Stimulated activated CD4-positive, alpha-beta T cell treated with anti-CD3 and anti-CD28 coated beads, Interleukin-1b, Interleukin-23, amount 100 ng/mL, for 48 hours (primary cell): ENCODE measurements around the gene ABHD12.

Experiments used
- DNase-seq: peaks from one replicate; pipeline ENCODE4 v3.0.0-alpha.2; 2020

The ABHD12 gene

DNA sequence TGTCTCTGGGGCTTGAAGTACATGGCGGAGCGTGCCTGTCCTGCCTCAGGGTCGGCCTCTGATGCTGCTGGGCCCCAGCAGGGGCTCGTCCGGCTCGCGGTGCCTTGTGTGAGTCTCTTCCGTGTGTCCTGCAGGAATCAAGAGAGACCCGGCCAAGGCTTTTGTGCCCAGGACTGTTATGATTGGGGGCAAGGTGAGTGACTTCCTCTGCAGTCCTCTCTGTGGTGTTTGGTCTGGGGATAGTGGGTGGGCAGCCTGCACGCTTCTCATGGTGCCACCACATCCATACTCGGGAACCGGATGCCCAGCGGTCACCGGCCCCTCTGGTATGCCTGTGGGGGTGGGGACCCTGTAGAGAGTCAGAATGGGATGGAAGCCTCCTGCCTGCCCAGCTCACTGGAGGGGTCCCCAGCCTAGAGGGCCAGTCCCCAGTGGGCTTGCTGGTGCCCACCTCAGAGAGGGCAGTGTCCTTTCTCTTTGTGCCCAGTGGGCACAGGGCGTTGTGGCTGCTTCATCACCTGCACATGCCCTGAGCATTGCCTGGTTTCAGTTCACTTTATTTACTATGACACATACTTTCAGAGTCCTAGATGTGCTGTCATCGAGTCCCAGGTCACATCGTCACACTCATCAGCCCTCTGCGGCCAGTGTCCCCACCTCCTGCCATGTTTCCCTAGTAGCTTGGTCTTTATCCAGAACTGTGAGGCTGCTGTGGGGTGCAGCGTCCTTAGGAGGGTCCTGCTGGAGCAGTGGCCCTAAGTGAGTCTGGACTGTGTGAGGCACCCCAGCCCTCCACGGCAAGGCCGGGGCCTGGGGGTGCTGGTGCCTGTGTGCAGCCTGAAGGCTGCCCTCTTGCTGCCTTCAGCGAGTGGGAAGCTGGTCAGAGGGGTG is 102.1 kb downstream of the ABHD12 start:
- no peak for DNase-seq

DNA sequence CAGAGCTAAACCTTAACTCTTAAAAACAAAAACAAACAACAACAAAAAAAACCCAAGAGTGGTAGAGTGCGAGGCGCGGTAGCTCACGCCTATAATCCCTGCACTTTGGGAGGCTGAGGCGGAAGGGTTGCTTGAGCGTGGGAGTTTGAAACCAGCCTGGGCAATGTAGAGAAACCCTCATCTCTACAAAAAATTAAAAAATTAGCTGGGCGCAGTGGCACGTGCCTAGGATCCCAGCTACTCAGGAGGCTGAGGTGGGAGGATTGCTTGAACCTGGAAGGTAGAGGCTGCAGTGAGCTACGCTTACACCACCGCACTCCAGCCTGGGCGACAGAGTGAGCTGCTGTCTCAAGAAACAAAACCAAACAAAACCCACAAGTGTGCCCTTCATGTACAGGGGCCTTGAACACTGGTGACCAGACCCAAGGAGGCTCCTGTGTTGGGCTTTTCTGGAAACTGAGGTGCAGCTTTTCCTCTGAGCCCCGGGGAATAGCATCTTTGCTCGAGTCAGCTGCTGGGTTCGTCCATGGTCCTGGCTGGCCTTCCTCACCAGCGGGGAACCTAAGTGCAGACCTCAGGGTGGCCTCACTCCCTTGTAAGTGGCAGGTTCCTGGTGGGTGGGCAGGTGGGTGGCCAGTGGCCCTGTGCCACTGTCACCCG is 102.9 kb downstream of the ABHD12 start:
- DNase-seq: no peak

DNA sequence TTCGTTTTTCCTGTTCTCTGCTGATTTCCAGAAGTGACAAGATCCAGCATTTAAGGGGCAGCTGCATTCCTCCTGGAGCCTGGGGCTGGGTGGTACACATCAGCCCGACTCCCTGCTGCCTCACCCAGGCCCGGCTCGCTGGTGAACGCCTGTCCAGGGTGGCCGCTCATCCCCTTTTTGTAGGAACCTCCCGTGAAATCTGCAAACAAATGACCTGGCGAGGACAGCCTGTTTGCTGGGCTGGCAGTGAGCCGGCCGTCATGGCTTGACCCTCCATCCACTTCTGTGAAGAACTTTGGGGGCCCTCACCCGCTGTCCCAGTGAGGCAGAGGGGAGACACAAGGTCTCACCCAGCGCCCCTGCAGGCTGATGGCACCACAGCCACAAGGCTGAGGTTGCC is 103.7 kb downstream of the ABHD12 start:
- no peak for DNase-seq

DNA sequence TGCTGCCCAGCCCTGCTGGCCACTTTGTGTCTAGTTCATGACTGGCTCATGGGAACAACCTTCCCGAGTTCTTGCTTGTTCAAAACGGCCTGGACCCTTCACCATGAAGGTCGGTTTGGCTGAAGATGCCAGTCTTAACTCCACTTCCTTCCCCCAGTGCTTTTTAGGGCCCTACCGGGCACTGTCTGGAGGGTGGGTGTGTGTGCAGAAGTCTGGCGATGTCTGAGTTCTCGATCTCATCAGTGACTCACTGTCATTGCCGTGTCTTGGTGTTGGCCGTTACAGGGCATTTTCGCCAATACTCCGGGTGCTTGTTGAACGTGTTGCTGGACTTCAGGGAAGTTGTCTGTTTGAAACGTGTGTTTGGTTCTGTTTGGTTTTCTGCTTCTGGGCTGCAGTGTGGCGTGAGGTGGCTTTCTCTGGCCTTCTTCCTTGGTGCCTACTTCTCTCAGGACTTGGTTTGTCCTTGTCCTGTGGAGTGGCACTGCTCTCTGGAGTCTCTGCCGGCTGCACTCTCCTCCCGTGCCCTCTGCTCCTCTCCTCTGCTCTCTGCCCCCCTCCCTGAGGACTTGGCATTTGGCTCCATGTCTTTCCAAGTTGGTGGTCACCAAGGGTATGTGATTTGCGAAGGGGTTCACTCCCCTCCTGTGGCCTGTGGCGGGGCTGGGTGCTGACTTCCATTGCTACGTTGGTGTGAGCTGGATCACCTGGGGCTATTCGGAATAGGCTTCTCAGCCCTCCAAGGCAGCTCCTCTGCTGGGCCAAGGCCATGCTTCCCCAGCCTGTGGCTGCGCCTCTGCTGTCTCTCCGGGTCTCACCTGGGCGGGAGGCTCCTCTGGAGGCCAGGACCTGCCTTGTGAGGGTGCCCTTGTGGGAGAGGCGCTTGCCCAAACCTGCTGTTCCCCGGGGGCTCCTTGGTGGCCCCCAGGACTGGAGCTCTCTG is 104.5 kb downstream of the ABHD12 start:
- DNase-seq: no peak

DNA sequence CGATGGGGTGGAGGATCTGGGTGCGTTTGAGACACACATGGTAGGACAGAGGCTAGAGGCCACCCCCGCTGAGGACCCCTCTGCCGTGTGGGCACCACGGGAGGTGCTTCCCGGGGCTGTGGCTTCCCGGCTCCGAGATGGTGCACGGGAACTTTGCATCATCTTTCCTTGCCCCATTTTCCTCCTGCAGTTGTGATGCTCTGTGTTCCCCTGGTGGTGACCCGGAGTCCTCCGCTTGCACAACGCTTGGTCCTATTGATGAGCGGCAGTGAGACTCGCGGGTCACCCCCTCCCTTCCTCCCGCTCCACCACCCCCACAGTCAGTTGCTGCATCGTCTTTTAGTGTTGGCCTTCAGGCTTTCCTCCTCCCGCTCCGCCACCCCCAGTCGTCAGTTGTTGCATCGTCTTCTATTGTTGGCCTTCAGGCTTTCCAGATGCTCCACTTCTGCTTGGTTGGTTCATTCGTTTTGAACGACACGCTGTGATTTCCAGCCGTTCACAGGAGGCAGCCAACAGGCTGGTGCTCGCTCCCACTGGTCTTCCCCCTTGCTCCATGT is 105.5 kb downstream of the ABHD12 start:
- DNase-seq: no peak

DNA sequence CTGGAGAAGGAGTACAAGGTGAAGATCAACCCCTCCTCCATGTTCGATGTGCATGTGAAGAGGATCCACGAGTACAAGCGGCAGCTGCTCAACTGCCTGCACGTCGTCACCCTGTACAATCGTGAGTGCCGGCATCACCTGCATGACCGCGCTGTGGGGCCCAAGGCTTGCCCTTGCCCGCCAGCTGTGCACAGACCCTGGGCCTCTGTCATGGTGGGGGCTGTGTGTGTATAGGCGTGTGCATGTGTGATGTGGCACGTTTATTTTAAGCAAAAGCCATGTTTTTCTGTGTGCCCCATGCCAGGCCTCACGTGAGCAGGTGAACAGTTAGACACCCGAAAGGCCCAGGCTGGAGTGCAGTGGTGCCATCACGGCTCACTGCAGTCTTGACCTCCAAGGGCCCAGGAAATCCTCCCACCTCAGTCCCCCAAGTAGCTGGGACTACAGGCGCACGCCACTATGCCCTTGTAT is 106.5 kb downstream of the ABHD12 start:
- no peak for DNase-seq

DNA sequence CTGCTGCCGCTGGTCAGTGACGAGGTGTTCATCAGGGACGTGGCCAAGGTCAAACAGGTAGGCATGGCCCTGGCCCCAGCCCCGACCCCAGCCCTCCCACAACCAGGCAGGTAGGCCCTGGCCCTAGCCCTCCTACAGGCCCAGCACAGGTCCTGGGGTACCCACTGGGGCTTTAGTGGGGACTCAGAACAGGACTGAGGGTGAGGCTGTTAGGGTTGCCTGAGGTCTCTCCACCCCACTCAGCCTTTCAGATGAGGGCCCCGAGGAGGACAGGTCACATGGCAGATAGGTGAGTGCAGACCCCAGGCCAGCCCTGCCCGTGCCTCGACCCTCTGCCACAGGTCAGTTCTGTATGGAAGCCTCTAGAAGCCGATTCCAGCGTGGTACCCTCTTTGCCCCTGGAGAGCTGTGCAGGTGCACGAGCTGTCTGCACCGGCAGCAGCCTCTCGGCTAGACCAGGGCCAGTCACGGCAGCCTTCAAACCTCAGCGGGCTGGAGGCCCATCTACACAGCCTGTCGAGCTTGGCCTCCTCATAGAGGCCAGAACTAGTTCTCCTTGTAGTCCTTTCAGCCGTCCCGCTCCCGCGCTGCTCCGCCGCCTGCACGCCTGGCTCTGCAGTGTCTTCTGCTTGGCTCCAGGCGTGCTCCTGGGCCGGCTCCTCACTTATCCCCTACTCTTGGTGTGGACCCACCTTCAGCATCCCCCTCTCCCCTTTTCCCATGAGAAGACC is 107.2 kb downstream of the ABHD12 start:
- DNase-seq: no peak

DNA sequence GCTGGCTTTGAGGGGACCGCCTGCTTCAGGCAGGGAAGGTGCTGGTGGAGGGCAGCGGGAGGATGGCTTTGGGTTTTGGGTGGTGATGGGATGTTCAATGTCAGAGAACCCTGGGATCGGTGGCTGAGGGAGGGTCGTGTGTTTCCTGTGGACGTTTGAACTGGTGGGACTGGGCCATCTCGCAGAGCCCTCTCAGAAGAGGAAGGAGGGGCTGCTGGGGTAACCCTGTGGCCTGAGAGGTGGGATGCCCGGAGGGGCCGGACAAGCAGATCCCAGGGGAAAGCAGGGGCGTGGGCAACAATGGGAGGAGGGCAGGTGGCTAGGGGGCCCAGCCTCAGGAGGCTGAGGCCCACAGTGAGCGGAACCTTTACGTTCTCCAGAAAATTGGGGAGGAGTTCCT is 107.8 kb downstream of the ABHD12 start:
- DNase-seq: no peak

DNA sequence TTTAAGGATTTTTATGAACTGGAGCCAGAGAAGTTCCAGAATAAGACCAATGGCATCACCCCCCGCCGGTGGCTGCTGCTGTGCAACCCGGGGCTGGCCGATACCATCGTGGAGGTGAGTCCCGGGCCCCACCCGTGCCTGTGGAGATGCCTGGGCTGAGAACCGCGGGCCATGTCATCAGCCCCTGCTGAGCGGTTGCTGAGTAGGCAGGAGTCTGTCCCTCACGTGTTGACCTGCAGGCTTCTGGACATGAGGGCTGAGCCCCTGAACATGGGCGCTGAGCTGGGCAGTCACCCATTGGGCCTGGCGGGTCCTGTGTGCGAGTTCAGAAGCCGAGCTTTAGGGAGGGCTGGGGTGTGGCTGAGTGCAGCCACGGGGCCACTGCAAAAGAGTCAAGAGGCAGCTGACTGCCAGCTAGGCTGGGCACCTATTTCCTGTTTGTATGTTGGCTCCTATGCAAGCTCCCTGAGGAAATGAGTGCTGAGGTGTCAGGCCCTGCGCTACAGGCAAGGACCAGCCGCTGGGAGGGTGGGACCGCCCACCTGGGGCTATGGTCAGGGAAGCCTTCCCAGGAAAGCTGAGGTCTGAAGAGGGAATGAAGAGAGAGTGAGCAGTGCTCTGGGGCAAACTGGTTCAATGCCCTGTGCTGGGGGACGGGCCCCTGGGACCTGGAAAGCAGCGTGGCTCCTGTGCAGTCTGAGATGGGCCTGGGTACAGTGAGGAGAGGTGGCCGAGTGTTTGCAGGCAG is 108.4 kb downstream of the ABHD12 start:
- DNase-seq: no peak

DNA sequence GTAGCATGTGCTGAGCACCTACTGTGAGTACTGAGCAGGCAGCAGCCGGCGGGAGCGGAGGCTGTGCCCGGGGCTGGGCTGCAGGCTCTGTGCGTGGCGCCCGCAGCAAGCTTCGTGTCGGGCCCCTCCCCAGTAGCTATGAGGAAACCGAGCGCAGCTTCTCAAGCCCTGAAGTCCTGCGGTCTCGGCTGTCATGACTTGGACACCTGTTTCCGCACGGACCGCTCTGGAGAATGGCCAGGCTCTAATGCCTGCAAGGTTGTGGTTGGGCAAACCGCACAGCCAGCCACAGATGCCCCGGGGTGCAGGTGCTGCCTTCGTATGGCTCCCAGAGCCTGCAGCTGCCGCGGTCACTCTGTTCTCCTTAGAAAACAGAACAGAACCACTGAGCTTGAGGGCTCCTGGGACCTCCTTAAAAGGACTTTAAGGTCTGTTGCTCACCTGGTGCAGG is 109.1 kb downstream of the ABHD12 start:
- no peak for DNase-seq

DNA sequence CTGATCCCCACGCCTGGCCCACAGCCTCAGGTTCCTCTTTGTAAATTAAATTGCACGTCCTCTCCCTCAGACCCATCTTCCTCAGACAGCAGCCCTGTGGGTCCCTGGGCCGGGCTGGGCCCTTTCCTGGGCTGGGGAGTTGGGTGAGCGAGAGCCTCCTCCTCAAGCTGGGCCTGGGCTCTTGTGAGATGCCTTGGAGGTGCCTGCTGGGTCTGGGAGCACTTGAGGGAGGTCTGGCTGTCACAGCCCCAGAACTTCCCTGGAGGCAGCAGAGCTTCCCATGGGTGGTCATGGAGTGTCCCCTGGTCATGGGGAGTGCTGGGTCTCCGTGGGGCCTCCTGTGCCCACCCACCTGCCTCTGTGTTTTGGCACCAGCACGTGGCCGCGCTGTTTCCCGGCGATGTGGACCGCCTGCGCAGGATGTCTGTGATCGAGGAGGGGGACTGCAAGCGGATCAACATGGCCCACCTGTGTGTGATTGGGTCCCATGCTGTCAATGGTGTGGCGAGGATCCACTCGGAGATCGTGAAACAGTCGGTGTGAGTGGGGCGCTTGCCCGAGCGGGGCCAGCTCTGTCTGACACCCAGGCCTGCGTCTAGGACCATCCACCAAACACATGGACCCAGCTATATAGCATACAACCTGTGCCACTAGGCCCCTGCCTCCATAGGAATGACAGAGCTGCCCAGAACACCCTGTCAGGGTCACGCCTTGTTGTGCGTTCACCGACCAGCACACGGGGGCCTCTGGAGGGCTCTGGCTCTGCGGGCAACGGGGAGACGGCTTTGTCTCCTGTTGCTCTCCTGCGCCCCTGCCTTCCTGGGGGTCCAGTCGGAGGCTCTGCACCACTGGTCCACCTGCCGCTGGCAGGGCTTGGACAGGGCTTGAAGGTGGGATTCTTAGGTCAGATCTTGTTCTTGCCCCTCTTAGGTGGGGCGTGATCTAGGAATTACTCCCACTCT is 109.8 kb downstream of the ABHD12 start:
- DNase-seq: no peak

DNA sequence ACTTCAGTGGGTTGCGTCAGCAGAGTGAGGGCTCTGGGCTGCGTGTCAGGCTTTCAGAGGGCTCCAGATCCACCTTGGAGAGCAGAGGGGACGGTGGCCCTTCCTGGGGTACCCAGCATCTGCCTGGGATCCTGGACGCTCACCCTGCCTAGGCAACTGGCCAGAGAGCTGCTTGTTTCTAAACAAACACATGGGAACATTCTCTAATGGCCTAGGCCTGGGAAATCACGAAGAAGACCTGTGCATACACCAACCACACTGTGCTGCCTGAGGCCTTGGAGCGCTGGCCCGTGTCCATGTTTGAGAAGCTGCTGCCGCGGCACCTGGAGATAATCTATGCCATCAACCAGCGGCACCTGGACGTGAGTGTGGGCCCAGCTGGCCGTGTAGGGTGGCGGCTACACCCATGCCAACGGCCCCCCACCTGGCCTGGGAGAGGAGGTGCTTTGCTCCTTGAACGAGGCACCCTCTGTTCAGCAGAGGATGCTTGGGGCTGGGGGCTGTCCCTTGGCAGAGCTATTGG is 110.5 kb downstream of the ABHD12 start:
- DNase-seq: no peak

DNA sequence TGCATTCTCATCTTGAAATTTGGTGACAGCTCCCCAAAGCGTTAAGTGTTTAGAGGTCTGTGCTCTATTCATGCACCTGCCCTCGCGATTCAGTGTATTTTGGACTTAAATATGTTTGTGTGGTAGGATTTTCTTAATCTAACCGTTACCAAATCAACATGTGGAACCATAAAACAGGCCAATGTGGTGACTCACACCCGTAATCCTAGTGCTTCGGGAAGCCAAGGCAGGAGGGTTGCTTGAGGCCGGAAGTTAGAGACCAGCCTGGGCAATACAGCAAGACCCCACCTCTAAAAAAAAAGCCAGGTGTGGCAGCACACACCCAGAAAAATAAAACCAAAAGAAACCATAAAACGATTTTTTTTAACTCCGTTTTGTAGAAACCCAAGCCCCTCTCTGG is 111.2 kb downstream of the ABHD12 start:
- DNase-seq: no peak

DNA sequence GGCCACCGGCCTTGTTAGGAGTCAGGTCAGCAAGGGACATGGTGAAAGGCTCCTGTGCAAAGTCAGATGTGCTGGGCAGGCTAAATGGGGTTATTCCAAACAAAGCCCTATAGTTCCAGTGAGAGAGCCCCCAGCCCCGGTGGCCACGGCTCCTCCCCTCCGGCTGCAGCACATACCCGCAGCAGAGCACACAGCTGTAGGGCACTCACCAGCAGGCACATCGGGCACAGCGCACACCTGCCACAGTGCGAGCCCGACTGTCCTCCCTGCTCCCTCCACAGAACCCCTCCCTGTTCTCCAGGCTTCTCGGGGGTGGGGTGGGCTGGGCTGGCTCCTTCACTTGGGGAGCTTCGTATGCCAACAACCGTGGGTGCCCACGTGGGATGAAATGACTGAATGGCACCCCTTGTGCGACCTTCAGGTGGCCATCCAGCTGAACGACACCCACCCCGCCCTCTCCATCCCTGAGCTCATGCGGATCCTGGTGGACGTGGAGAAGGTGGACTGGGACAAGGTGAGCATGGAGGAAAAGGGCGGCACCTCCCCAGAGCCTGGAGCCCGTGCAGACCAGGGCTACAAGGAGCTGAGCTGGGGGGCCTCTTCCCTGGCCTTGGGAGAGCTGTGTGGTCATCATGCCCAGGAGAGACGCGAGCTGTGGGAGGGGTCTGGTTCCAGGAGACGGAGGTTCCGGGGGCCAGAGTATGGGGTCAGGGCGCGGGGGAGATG is 111.8 kb downstream of the ABHD12 start:
- no peak for DNase-seq

DNA sequence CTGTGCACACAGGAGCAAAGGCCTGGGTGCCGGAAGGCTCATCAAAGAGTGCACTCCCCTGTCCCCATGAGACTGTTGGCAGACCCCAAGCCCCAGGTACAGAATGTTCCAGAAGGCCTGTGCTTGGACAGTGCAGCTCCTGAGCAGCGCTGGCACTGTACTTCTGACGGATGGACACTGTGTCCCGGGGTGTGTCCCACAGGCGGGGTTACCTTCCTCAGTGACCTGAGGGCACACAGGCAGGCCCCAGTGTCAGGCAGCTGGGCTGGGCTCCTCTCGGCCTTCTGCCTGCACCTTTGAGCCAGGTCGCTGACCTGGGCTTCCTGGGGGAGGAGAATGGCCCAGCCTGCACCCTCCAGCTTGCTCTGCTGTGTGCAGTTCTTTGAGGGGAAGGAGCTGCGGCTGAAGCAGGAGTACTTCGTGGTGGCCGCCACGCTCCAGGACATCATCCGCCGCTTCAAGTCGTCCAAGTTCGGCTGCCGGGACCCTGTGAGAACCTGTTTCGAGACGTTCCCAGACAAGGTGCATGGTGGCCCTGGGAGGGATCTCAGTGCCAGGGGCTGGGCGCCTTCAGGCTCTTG is 112.6 kb downstream of the ABHD12 start:
- DNase-seq: no peak

DNA sequence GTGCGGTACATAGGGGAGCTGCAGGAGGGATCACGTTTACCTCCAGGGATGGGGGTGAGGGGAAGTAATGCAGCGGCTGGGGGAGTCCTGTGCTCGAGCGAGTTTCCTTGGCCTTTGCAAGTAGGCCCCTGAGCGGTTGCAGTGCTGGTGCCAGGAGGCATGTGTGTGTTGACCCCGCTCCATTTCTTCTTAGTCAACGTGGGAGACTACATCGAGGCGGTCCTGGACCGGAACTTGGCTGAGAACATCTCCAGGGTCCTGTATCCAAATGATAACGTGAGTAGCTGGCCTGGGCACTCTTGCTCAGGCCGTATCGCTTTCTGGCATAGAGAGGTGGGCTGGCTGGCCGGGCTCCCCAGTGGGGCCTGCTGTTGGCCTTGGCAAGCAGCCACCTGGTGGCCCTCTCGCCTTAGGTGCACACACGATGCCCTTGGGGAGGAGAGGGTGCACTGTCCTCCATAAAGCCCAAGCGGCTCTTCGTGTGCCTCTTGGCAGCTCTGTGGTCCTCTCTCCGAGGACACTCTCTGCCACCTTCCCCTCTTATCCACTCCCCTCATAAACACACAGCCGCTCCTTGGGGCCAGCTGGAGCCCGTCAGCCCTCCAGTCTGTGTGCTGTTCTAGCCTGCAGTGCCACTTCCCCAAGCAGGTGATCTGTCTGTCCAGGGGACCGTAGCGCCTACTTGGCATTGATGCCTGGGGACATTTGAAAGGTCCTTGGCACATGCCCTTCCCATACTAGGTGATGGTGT is 113.4 kb downstream of the ABHD12 start:
- no peak for DNase-seq

DNA sequence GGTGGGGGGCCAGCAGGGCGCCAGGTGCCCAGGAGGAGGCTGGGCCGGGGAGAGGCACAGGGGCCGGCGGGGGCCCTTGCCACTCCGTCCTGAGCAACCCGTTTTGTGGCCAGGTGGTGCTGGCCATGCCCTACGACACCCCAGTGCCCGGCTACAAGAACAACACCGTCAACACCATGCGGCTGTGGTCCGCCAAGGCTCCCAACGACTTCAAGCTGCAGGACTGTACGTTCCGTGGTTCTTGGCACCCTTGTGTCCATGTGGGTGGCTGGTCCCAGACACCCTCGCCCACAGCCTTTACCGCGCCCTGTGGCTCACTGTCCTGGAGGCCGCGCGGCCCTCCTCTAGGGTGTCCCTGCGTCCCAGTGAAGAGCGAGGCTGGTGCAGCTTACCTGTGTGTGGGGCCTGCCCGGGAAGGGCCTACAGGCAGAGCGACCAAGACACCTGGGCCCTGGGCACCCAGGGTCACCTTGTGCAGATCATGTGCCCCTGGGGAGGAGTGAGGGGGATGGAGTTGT is 114.0 kb downstream of the ABHD12 start:
- DNase-seq: no peak
